Body of pancreas (tissue), 4 donors: ENCODE data around the gene TRAF1. TPM values are rescaled to one million over a fixed set of nuclear protein-coding genes. Genes with fewer than 3 reads are reported as not detected.

Source experiments
- ATAC-seq: fragments of 150-250 bp; one replicate; pipeline ENCODE4 v1.9.1; 2016
- DNase-seq, 4 donors: peaks; one replicate each; pipeline ENCODE4 v3.0.0-alpha.2; 2019
- H3K27ac ChIP-seq, 4 donors: fragments of 200-600 bp; sonication (generic); 1 replicate in 3 of 4; 2 replicates in 1 of 4; pipeline versions ENCODE4 v1.5.1 to v1.6.1; 2016 to 2019; ENCODE audit warnings: mild to moderate bottlenecking in 1 of 4, mixed read lengths in 1 of 4, moderate library complexity in 1 of 4
- H3K27me3 ChIP-seq, 2 donors: fragments of 200-600 bp; sonication (generic); one replicate each; pipeline ENCODE4 v1.6.0; 2016; ENCODE audit warnings: mild to moderate bottlenecking in 1 of 2
- H3K36me3 ChIP-seq, 2 donors: fragments of 200-600 bp; sonication (generic); replicated peaks in 1 of 2; 2 replicates each; pipeline ENCODE4 v1.5.1; 2016; ENCODE audit warnings: low read depth in 2 of 2; ENCODE audit not compliant: insufficient read depth in 1 of 2
- H3K4me1 ChIP-seq: fragments of 200-600 bp; sonication (generic); one replicate; pipeline ENCODE4 v1.6.0; 2016
- H3K4me3 ChIP-seq, 2 donors: fragments of 200-600 bp; sonication (generic); 1 replicate in 1 of 2; 2 replicates in 1 of 2; pipeline ENCODE4 v1.5.1; 2016 to 2019
- H3K9me3 ChIP-seq, 3 donors: fragments of 200-600 bp; sonication (generic); 1 replicate in 2 of 3; 2 replicates in 1 of 3; pipeline ENCODE4 v1.5.1; 2016
- POLR2A ChIP-seq, 3 donors: fragments of 450-650 bp; IDR thresholded peaks; one replicate each; pipeline ENCODE4 v1.6.1; 2016; ENCODE audit warnings: antibody characterized with exemption in 3 of 3, mild to moderate bottlenecking in 2 of 3
- WGBS, 2 donors: methylation state at CpG; one replicate each; pipeline ENCODE4 v1.1.5; 2017; 5-methylcytosine and 5-hydroxymethylcytosine counted together
- intact Hi-C: fragments of 100-400 bp; cut with DNase I; formaldehyde crosslinking; loops from one replicate; pipeline ENCODE4 v1.15.1; 2023
- total RNA-seq, 2 donors: library from RNA; depleted of rRNA; stranded (reverse); fragments of >200 nt; gene quantifications; one replicate each; pipeline ENCODE4 v1.1.0, GENCODE V29; 2016
- TF ChIP-seq, protein P1 (sequence below), 7 experiments: fragments of 450-650 bp in 4 of 7; fragments of 200-600 bp in 3 of 7; sonication (generic) in 3 of 7; IDR thresholded peaks; one replicate each; pipeline ENCODE4 v1.5.1; 2016 to 2019; ENCODE audit warnings: antibody characterized with exemption in 7 of 7

Gene TRAF1
- total RNA-seq, 2 donors from 2014 or later, result 4.4 to 8.2 TPM

DNA sequence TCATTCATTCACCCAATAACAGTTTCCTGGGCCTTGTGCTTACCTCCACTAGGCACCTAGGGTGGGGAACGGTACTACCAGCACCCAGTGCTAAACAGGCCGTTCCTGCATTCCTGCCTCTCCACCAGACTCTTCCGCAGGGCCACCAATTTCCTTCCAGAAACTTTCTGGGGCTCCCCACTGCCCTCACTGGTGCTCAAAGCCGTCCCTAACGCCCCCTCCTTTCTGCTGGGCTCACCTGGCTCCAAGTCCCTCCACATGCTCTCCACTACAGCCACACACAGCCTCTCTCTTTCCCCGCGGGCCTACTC, 51.0 kb downstream of the TRAF1 start:
- no peak for DNase-seq
- Histone ChIP-seq H3K9me3 (no peaks in the 10 kb centered on the region), H3K4me1 (peaks cover 19% of the 10 kb centered on the region), H3K4me3 (no peak overlapping the region), H3K27ac (peak overlapping the region; percentile 30 to 80 (median 60)), H3K27me3 (no peaks in the 10 kb centered on the region), H3K36me3 (no peaks in the 10 kb centered on the region)
- intact Hi-C loops, result loop anchor here (5.0 kb wide), 1 partner anchor 52 kb away; the partner anchor contains the start of gene TRAF1
- no peak for ATAC-seq
- TF ChIP-seq POLR2A (IDR thresholded peaks at IDR 0.05), result no peak
- TF ChIP-seq, protein P1, sequence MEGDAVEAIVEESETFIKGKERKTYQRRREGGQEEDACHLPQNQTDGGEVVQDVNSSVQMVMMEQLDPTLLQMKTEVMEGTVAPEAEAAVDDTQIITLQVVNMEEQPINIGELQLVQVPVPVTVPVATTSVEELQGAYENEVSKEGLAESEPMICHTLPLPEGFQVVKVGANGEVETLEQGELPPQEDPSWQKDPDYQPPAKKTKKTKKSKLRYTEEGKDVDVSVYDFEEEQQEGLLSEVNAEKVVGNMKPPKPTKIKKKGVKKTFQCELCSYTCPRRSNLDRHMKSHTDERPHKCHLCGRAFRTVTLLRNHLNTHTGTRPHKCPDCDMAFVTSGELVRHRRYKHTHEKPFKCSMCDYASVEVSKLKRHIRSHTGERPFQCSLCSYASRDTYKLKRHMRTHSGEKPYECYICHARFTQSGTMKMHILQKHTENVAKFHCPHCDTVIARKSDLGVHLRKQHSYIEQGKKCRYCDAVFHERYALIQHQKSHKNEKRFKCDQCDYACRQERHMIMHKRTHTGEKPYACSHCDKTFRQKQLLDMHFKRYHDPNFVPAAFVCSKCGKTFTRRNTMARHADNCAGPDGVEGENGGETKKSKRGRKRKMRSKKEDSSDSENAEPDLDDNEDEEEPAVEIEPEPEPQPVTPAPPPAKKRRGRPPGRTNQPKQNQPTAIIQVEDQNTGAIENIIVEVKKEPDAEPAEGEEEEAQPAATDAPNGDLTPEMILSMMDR (IDR thresholded peaks at IDR 0.05), result no peak
- 54 to 63% methylated on average over 7 of the region's 7 CpGs for WGBS, 2 donors

- Histone ChIP-seq H3K36me3 (no peaks in the 10 kb centered on the region), H3K27me3 (no peaks in the 10 kb centered on the region), H3K4me3 (no peak overlapping the region), H3K9me3 (no peaks in the 10 kb centered on the region), H3K4me1 (peaks cover 19% of the 10 kb centered on the region), H3K27ac (no peak overlapping the region)
- TF ChIP-seq, protein P1 (IDR thresholded peaks at IDR 0.05), result no peak
- TF ChIP-seq POLR2A (IDR thresholded peaks at IDR 0.05), result no peak
- no peak for ATAC-seq
- DNase-seq, result no peak
- intact Hi-C loops, result loop anchor here (5.0 kb wide), 1 partner anchor 52 kb away; the partner anchor contains the start of gene TRAF1
- WGBS, 2 donors, result 86 to 89% methylated on average over 4 of the region's 4 CpGs
Observed at GRCh38 chr9:120875195-120875565, 51.4 kb downstream of the TRAF1 start.

DNA sequence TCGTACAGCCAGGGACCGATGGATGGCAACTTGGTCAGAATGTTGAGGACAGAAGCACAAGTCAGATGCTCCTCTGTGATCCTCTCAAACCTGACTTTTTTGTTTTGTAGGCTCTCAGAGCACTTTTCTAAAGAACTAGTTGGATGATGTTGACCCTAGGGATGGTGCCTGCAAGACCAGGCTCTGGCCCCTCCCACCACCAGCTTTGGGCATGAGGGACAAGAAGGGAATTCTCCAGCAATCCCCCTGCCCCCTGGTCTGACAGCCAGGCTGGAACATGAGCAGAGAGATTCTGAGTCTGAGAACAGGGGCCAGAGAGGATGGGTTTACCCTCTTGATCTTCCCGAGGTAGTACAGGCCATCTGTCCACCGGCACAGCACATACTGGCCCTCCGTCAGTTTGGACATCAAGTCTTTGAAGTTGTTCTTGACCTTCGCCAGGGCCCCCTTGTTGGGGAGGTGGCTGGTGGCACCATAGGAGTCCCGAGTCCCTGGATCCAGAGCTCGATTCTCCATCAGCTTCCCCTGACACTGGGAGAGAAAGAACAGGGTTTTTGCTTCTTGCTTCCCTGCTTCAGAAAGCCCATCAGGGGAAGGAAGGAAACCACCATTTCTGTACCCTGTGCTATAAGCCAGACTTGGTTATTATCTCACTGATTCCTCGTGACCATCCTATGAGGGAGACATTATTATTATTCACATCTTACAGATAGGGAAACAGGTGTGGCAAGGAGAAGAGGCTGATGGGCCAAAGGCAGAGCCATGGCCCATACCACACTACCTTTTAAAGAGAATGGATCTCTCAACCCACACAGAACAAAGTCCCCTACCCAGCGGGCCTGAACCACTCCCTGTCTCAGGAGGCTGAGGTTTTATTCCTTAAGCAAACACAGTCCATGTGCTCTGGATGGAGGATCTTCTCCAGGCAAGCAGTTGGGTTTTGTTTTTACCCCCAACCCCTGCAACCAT, 52.1 kb downstream of the TRAF1 start:
- TF ChIP-seq, protein P1 (IDR thresholded peaks at IDR 0.05), result no peak
- no peak for TF ChIP-seq POLR2A (IDR thresholded peaks at IDR 0.05)
- peaks cover 21% of the 10 kb centered on the region for H3K4me1 ChIP-seq
- H3K9me3 ChIP-seq, result no peaks in the 10 kb centered on the region
- 91 to 93% methylated on average over 10 of the region's 10 CpGs for WGBS, 2 donors
- H3K27ac ChIP-seq, result no peak overlapping the region
- no peaks in the 10 kb centered on the region for H3K27me3 ChIP-seq
- H3K4me3 ChIP-seq, result no peak overlapping the region
- intact Hi-C loops, result loop anchor here (5.0 kb wide), 1 partner anchor 53 kb away; the partner anchor contains the start of gene TRAF1
- H3K36me3 ChIP-seq, result no peaks in the 10 kb centered on the region
- no peak for DNase-seq
- no peak for ATAC-seq

- ATAC-seq, result no peak
- TF ChIP-seq, protein P1 (IDR thresholded peaks at IDR 0.05), result no peak
- no peak for TF ChIP-seq POLR2A (IDR thresholded peaks at IDR 0.05)
- Histone ChIP-seq H3K36me3 (no peaks in the 10 kb centered on the region), H3K4me3 (no peak overlapping the region), H3K27me3 (no peaks in the 10 kb centered on the region), H3K27ac (no peak overlapping the region), H3K9me3 (no peaks in the 10 kb centered on the region), H3K4me1 (peaks cover 26% of the 10 kb centered on the region)
- WGBS, 2 donors, result 79% methylated on average over 4 of the region's 4 CpGs
- DNase-seq, result peak in 1 of 4 donors; percentile 50
- intact Hi-C loops, result no loop called here
Observed at GRCh38 chr9:120873512-120873911, 53.1 kb downstream of the TRAF1 start.
